OCI-M2 (cell line): Measurements from ENCODE around the gene TMEM174.

ENCODE experiments used
- DNase-seq: peaks from one replicate; lab custom pipeline; 2025; ENCODE audit not compliant: unreplicated experiment; lab: John Stamatoyannopoulos, UW

TMEM174 gene

DNA sequence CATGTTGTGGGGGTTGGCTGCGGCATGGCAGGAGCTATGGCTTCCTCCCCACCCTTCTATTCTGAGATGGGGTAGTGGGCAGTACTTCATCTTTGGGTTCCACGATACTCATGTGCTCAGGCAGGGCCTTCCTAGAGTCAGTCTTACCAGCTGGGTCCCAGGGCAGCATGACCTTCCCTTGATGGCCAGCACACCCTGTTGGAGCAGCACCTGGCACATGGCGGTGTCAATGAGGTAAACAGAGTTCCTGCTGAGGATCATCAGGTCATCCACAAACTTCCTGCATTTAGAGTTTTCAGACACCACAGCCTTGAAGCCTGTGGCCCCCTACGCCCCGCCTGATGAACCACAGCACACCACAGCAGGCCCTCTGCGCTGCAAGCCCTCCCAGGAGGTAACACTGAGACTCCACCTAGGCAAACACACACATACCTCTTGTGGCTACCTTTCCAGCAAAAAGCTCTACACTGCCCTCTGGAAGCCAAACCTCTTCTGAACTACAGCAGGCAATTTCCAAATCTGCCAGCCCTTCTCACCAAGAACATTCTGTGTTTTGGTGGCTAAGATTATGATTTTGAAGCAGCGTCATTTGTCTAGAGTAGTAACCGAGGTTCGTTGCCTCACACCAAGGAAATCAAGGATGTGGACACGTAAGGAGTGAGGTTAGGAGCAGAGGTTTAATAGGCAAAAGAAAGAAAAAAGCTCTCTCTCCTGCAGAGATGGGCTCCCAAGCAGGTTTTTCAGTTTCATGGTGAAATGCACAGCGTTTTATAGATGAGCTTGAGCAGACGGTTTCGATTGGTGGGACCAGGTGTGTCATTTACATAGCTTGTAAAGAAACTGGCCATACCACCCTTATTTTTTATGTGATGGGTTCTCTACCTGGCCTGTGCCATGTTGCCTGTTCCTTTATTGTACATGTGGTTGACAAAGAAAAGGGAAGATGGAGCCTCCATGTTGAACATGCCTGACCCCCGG, 20.3 kb upstream of the TMEM174 start:
- DNase-seq, result no peak

GRCh38 chr5:73153513-73153912, 19.5 kb upstream of the TMEM174 start:
- DNase-seq, result no peak

DNA sequence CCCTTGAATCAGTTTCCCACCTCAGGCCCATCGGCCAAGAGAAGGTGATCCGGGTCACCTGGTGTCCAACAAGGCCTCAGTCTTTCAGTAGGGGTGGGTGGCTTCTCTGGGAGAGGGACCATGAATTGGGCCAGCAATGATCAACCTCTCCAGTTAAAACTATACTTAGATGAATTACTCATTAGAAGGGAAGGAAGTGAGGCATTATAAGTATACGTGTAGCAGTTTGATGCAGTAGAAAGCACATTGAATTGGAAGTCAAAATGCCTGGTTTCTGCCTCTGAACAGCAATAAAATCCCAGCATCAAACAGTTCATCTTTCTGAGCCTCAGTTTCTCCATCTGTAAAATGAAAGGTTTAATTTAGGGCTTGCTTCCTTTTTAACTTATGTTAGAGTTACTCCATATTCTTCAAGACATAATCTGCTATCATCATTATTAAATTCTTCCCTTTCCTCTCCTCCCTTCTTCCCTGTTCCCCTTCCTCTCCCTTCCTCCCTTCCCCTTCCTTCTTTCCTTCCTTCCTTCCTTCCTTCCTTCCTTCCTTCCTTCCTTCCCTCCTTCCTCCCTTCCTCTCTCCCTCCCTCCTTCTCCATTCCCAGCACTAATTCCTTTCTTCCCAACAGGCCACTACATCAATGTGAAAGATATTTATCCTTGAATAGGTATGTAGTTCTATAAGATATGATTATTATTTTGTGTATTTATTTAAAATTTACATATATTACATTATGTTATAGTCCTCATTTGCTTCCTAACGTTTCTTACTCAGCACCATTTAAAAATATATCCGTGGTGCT, 18.6 kb upstream of the TMEM174 start:
- no peak for DNase-seq

DNA sequence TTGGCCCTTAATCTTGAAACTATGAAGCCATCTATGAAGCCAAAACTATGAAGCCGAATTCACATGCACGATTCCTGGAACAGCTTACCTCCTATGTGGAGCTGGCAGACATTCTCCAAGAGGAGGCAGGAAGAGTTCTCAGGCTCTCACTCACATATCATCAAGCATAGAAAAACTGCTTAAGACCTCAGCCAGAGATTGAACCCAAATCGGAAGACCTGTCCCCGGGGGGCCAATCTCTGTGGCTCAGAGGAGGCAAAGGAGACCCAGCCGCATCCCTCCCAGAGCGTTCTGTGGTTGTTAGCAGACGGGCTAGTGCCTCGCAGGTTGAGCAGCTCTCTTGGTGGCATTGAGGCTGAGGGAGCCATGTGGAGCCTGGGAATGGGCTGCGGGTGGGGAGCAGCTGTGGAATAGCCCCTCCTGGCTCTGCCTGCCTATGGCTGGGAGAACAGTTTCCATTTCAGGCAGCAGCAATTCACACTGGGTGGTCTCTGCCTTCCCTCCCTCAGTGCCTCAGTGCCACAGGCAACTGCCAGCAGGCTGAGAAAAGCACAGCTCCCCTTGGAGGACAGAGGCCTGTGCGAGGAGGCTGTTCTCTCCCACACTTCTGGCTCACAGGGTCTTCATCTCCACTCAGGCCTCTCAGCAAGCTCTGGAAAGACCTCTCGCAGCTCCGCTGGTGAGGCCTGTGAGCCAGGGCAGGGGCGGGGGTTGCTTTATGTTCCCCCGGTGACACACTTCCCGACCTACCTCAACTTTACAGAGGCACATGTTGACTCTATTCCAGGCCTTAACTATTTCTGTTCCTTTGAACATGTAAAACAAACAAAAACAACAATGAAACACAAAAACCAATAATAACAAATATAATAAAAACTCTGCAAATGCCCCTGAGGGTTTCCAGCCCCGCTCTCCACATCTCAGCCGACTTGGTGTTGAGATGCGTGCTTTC, 17.4 kb upstream of the TMEM174 start:
- DNase-seq, result no peak

DNA sequence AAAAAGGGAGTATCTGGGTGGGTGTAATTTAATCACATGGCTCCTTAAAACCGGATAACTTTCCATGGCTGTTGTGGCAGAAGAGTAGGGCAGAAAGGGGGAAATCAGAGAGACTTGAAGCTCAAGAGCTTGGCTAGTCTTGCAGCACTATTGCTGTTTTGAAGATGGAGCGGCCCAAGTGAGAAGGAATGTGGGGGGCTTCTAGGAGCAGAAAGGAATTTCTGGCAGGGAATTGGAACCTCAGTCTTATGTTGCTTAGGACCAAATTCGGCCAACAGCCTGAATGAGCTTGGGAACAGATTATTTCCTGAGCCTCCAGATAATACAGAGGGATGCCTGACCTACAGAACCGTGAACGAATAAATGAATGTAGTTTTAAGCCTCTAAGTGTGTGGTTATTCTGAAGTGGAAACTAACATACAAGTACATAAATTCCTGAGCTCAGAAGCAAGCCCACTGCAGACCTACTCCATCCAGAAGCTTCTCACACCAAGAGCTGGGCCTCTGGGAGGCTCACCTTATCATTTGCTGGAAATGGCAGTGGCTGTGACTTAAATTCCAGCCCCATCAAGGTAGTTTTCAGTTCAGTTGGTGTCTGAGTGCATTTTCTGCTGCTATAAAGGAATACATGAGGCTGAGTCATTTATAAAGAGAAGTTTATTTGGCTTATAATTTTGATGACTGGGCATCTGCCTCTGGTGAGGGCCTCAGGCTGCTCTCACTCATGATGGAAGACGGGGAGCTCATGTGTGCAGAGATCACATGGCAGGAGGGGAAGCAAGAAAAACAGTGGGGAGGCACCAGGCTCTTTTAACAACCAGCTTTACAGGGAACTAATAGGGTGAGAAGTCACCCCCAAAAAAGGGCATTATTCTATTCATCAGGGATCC, 15.3 kb upstream of the TMEM174 start:
- no peak for DNase-seq

DNA sequence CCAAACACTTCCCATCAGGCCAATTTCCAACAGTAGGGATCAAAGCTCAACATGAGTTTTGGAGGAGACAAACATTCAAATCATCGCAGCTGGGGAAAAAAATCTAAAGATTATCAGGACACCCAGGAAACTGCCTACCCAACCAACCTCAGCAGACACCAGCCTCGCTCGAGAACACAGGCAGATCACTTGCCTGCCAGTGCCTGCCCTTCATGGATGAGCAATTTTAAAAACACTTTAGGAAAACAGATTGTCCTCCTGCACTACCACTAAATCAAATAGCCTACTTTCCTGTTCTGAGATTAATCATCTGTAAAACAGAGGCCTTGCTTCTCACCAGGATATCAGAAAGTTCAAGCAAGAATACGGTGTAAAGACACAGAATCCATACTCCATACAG, 14.7 kb upstream of the TMEM174 start:
- DNase-seq, result no peak

DNA sequence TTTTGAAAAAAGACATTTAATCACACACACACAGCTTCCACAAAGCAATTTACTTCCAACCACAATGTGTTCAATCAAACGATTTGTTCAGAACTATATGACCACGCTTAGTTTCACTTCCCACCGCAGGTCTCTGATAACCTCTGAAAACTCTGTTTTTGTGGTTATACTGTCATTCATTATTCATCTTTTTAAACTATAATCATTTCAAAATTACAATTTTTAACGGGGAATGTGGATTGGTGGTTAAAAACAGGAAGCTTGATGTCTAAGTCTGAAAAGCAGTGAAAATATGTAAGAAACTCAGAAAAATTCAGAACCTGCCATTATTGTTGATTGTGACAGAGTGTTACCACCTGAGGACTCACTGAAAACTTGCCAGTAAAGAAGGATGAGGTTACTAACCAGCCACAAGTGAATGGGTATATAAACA, 12.7 kb upstream of the TMEM174 start:
- DNase-seq, result no peak

DNA sequence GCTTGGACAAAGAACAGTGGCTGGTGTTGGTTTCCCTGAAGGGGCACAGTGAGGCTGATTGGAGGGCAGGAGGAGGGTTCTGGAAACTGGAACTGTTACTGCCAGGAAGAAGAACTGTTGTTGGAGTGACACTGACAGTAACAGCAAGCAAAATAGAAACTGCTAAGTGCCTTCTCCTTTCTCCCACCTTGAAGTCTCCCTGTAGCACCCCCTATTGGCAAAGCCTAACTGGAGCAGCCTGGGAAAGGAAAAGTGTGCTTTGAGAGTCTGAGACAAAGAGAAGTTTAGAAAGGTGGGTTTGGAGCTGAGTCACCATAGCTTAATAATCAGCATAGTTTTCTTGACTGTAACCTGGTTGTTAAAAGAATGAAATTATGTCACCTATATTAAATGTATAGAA, 2.5 kb upstream of the TMEM174 start:
- no peak for DNase-seq

DNA sequence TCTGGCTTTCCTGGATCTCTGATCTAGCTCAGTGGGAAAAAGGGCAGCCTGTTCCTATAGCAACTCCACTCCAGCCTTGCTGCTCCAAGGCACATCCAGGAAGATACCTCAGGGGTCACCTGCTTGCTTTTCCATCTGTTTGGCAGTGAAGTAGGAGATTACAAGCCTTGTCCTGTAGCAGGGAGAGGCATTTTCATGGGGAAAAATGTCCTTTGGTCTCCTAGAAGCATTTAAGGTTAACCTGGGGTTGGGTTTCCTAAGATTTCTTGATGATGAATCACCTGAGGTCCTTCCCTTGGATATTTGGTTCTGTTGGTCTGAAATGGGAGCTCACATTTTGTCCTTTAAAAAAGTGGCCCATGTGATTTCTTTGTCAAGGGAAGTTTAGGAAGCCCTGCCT, 1.5 kb upstream of the TMEM174 start:
- DNase-seq, result no peak

- no peak for DNase-seq
Measured at GRCh38 chr5:73174100-73174815, 1.3 kb downstream of the TMEM174 start.

DNA sequence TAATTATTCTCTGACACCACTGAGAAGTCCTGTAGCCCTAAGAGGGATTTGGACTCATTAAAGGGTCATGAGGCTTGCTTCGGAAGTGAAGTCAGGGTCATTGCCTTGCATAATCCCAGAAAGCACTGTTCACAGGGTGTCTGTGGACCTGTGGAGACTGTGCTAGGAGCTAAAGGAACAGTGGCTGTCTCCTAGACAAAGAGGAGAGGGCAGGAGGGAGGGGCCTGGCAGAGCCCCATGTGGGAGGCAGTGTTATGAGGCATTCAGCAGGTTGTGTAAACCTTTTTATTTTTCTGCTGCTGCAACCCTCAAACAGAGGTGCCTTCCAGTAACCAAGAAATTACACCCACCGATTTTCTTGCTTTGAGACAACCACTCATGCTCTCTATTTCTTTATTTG, 3.3 kb downstream of the TMEM174 start:
- no peak for DNase-seq

- no peak for DNase-seq
Measured at GRCh38 chr5:73178265-73178664, 5.3 kb downstream of the TMEM174 start.

GRCh38 chr5:73179730-73180129, 6.7 kb downstream of the TMEM174 start:
- DNase-seq, result no peak

DNA sequence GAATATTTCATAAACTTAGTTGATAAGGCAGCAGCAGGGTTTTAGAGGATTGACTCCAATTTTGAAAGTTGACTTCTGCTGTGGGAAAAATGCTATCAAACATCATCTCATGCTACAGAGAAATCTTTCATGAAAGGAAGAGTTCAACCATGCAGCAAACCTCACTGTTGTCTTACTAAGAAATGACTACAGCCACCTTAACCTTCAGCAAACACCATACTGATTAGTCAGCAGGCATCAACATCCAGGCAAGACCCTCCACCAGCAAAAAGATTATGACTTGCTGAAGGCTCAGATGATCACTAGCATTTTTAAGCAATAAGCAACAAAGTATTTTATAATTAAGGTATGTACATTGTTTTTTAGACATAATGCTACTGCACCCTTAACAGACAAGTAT, 7.6 kb downstream of the TMEM174 start:
- no peak for DNase-seq

DNA sequence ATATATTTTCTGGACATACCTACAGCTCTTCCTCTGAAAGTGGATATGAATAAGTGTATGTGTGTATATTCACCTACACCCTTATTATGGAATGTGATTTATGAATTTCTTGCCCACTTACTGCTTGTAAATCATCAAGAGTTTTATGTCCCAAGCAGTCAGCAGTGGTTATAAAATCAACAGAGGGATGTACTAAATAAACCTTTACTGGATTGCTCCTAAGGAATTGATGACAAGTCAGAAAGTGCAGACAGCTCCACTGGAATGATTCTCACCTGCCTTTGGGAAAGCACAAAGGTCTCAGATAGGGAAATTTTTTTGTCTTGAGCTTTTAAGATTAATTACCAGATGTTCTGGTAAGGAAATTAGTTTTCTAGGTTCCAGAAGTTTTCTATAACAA, 9.3 kb downstream of the TMEM174 start:
- no peak for DNase-seq

- no peak for DNase-seq
Measured at GRCh38 chr5:73183000-73183399, 10.0 kb downstream of the TMEM174 start.

- no peak for DNase-seq
Measured at GRCh38 chr5:73183481-73183891, 10.5 kb downstream of the TMEM174 start.

DNA sequence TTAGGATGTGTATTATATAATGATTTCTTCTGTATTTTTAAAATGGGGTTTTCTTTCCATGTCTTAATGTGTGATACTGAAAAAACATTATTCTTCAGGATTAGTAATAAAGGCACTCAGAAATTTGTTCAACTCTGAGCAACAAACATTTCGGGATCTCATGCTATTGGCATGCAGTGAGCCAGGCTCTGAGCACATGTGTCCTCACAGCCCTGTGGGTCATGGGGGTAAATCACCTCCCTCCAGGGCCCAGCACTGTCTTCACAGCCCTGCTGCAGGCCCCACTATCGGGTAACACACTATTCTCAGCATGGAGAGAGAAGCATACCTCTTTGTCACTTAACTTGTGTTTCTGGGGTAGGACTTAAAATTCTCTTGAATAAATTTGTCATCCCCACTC, 14.0 kb downstream of the TMEM174 start:
- no peak for DNase-seq
